SK-N-SH treated with all-trans-retinoic acid at 6 μM for 48 hours (cell line): ENCODE data around the gene LYPD3.

Experiments
- ATAC-seq: fragments of 200-7000 bp; cut with Tn5 transposase; 3 replicates; pipeline ENCODE4 v1.9.1; 2020; ENCODE audit warnings: mild to moderate bottlenecking, moderate library complexity
- ARNTL ChIP-seq: fragments of 450-650 bp; formaldehyde crosslinking; IDR thresholded peaks from 2 replicates; pipeline ENCODE4 v1.5.0; 2020; ENCODE audit warnings: low read depth, mild to moderate bottlenecking, moderate library complexity, borderline replicate concordance
- BACH2 ChIP-seq: fragments of 250-450 bp; sonication (Bioruptor Pico); IDR thresholded peaks from 2 replicates; pipeline ENCODE4 v1.9.0; 2021; ENCODE audit warnings: mild to moderate bottlenecking, borderline replicate concordance
- CREB5 ChIP-seq: fragments of 250-450 bp; sonication (Bioruptor Pico); IDR thresholded peaks from 2 replicates; pipeline ENCODE4 v1.5.1; 2020; ENCODE audit warnings: low read depth, mild to moderate bottlenecking, moderate library complexity
- CSDC2 ChIP-seq: fragments of 250-450 bp; sonication (Bioruptor Pico); IDR thresholded peaks from 2 replicates; pipeline ENCODE4 v1.5.0; 2020; ENCODE audit warnings: mild to moderate bottlenecking, moderate library complexity
- CSRNP3 ChIP-seq: fragments of 250-450 bp; sonication (Bioruptor Pico); IDR thresholded peaks from 2 replicates; pipeline ENCODE4 v1.5.1; 2021; ENCODE audit warnings: mild to moderate bottlenecking, moderate library complexity
- ESRRG ChIP-seq: fragments of 250-450 bp; sonication (Bioruptor Pico); IDR thresholded peaks from 2 replicates; pipeline ENCODE4 v1.6.1; 2021; ENCODE audit warnings: mild to moderate bottlenecking
- GLIS3 ChIP-seq: fragments of 250-450 bp; sonication (Bioruptor Pico); IDR thresholded peaks from 2 replicates; pipeline ENCODE4 v1.5.0; 2020; ENCODE audit warnings: mild to moderate bottlenecking, moderate library complexity
- ISL1 ChIP-seq: fragments of 250-450 bp; sonication (Bioruptor Pico); IDR thresholded peaks from 2 replicates; pipeline ENCODE4 v2.1.2; 2022; ENCODE audit warnings: mild to moderate bottlenecking, moderate library complexity
- OSR1 ChIP-seq: fragments of 250-450 bp; sonication (Bioruptor Pico); IDR thresholded peaks from 2 replicates; pipeline ENCODE4 v1.8.0; 2022; ENCODE audit warnings: moderate library complexity, mild to moderate bottlenecking, inconsistent platforms
- PATZ1 ChIP-seq: fragments of 250-450 bp; sonication (Bioruptor Pico); IDR thresholded peaks from 2 replicates; pipeline ENCODE4 v1.8.0; 2020; ENCODE audit warnings: mild to moderate bottlenecking, moderate library complexity, borderline replicate concordance
- POU6F1 ChIP-seq: fragments of 250-450 bp; sonication (Bioruptor Pico); IDR thresholded peaks from 2 replicates; pipeline ENCODE4 v1.8.0; 2021; ENCODE audit warnings: low read depth, mild to moderate bottlenecking, moderate library complexity, borderline replicate concordance
- PPARA ChIP-seq: fragments of 250-450 bp; sonication (Bioruptor Pico); IDR thresholded peaks from 2 replicates; pipeline ENCODE4 v1.5.0; 2020; ENCODE audit warnings: mild to moderate bottlenecking, borderline replicate concordance
- RARB ChIP-seq: fragments of 250-450 bp; sonication (Bioruptor Pico); IDR thresholded peaks from 2 replicates; pipeline ENCODE4 v1.8.0; 2021; ENCODE audit warnings: mild to moderate bottlenecking, moderate library complexity
- SNAI2 ChIP-seq: fragments of 250-450 bp; sonication (Bioruptor Pico); IDR thresholded peaks from 2 replicates; pipeline ENCODE4 v1.5.0; 2020; ENCODE audit warnings: mild to moderate bottlenecking, moderate library complexity
- TCF4 ChIP-seq: fragments of 250-450 bp; sonication (Bioruptor Pico); IDR thresholded peaks from 2 replicates; pipeline ENCODE4 v1.8.0; 2021; ENCODE audit warnings: mild to moderate bottlenecking, moderate library complexity, borderline replicate concordance
- TOX ChIP-seq: fragments of 250-450 bp; sonication (Bioruptor Pico); IDR thresholded peaks from 2 replicates; pipeline ENCODE4 v1.8.0; 2021; ENCODE audit warnings: mild to moderate bottlenecking, moderate library complexity, borderline replicate concordance
- TSHZ2 ChIP-seq: fragments of 250-450 bp; sonication (Bioruptor Pico); IDR thresholded peaks from 2 replicates; pipeline ENCODE4 v1.5.0; 2020; ENCODE audit warnings: mild to moderate bottlenecking, moderate library complexity
- ZFP3 ChIP-seq: fragments of 250-450 bp; sonication (Bioruptor Pico); IDR thresholded peaks from 2 replicates; pipeline ENCODE4 v1.5.0; 2020; ENCODE audit warnings: mild to moderate bottlenecking, moderate library complexity
- ZFP30 ChIP-seq: fragments of 450-650 bp; formaldehyde crosslinking; IDR thresholded peaks from 2 replicates; pipeline ENCODE4 v1.5.0; 2022; ENCODE audit warnings: mild to moderate bottlenecking, moderate library complexity
- ZNF565 ChIP-seq: fragments of 450-650 bp; formaldehyde crosslinking; conservative IDR thresholded peaks from 2 replicates; pipeline ENCODE4 v1.5.0; 2020; ENCODE audit warnings: low read depth, mild to moderate bottlenecking, moderate library complexity
- ZNF70 ChIP-seq: fragments of 450-650 bp; formaldehyde crosslinking; IDR thresholded peaks from 2 replicates; pipeline ENCODE4 v1.5.0; 2020; ENCODE audit warnings: mild to moderate bottlenecking, moderate library complexity
- ZNF8 ChIP-seq: fragments of 450-650 bp; formaldehyde crosslinking; IDR thresholded peaks from 2 replicates; pipeline ENCODE4 v1.5.0; 2020; ENCODE audit warnings: mild to moderate bottlenecking, moderate library complexity

LYPD3 gene

GRCh38 chr19:43502419-43502976 lies 37.1 kb upstream of the LYPD3 start (continued):
- TF ChIP-seq TSHZ2: no peak
- no peak for TF ChIP-seq ZNF8 (CRISPR knock-in tag)
- no peak for TF ChIP-seq OSR1 (CRISPR knock-in tag)
- no peak for TF ChIP-seq TOX (CRISPR knock-in tag)
- TF ChIP-seq CSDC2 (CRISPR knock-in tag): no peak
- no peak for TF ChIP-seq PPARA (CRISPR knock-in tag)
- TF ChIP-seq ARNTL (CRISPR knock-in tag): no peak
- no peak for TF ChIP-seq GLIS3 (CRISPR knock-in tag)
- no peak for TF ChIP-seq ZFP3 (CRISPR knock-in tag)

GRCh38 chr19:43501661-43502418 lies 36.4 kb upstream of the LYPD3 start:
- TF ChIP-seq OSR1 (CRISPR knock-in tag) (no peak), GLIS3 (CRISPR knock-in tag) (no peak), ESRRG (CRISPR knock-in tag) (no peak), PATZ1 (CRISPR knock-in tag) (no peak), ZFP30 (CRISPR knock-in tag) (no peak), PPARA (CRISPR knock-in tag) (no peak), POU6F1 (CRISPR knock-in tag) (no peak), ARNTL (CRISPR knock-in tag) (no peak), ZNF8 (CRISPR knock-in tag) (no peak), TSHZ2 (no peak)
- ATAC-seq: no peak

- no peak for ATAC-seq
- no peak for TF ChIP-seq ARNTL (CRISPR knock-in tag)
- no peak for TF ChIP-seq RARB (CRISPR knock-in tag)
- no peak for TF ChIP-seq ESRRG (CRISPR knock-in tag)
- TF ChIP-seq SNAI2: no peak
- TF ChIP-seq TCF4 (CRISPR knock-in tag): no peak
- TF ChIP-seq ZFP30 (CRISPR knock-in tag): no peak
- no peak for TF ChIP-seq CSRNP3 (CRISPR knock-in tag)
- TF ChIP-seq ZFP3 (CRISPR knock-in tag): no peak
- no peak for TF ChIP-seq BACH2 (CRISPR knock-in tag)
- TF ChIP-seq PATZ1 (CRISPR knock-in tag): no peak
- no peak for TF ChIP-seq PPARA (CRISPR knock-in tag)
- no peak for TF ChIP-seq GLIS3 (CRISPR knock-in tag)
- TF ChIP-seq ZNF70 (CRISPR knock-in tag): no peak
- no peak for TF ChIP-seq ZNF565 (CRISPR knock-in tag)
- no peak for TF ChIP-seq OSR1 (CRISPR knock-in tag)
- TF ChIP-seq ISL1: no peak
- no peak for TF ChIP-seq CREB5
Measured at GRCh38 chr19:43499042-43499441, 33.6 kb upstream of the LYPD3 start.
